Embryonic facial prominence (tissue), 1 donor: ENCODE results near the gene SKI.

ENCODE experiments used
- DNase-seq: peaks from one replicate; pipeline ENCODE4 v3.0.0-alpha.2; 2016; ENCODE audit errors: extremely low spot score

Gene SKI

DNA sequence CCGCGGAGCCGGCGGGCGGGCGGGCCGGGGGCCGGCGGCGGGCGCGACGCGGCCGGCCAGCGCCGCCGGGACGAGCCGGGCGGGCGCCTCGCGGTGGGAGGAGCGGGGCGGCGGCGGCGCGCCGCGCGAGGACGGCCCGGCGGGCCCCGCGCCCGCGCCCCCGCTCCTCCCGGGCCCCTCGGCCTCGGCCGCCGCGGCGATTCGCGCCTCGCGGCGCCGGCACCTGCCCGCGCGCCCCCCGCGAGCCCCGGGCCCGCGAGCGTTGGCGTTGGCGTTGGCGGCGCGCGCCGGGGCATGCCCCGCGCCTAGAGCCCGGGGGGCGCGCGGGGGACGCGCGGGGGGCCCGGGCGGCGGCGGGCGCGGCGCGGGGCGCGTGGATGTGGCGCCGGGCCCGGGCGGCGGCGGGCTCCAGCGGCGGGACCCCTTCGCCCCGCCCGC is at the start of gene SKI:
Gene SKI, plus strand, starts transcription at position 163 of the 438 bp plus-strand sequence. CDS start 448 bp downstream, outside the sequence.
- no peak for DNase-seq

DNA sequence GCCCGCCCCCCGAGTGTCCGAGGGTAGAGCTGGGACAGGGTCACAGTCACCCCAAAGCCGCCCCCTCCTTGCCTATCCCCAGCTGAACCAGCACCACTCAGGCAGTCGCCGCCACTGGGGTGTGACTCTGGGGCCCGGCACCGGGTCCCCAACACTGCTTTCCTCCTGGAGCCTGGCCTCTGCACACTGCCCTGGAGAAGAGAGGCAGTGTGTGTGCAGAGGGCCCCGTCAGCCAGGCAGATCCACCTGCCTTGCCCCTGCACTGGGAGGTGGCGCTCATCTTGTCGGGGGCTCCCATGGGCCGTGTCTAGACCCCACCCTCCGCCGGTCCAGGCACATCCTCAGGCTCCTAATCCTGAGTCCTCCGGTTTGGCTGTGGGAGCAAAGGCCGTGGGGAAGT is 49.2 kb upstream of the SKI start:
- DNase-seq = no peak

DNA sequence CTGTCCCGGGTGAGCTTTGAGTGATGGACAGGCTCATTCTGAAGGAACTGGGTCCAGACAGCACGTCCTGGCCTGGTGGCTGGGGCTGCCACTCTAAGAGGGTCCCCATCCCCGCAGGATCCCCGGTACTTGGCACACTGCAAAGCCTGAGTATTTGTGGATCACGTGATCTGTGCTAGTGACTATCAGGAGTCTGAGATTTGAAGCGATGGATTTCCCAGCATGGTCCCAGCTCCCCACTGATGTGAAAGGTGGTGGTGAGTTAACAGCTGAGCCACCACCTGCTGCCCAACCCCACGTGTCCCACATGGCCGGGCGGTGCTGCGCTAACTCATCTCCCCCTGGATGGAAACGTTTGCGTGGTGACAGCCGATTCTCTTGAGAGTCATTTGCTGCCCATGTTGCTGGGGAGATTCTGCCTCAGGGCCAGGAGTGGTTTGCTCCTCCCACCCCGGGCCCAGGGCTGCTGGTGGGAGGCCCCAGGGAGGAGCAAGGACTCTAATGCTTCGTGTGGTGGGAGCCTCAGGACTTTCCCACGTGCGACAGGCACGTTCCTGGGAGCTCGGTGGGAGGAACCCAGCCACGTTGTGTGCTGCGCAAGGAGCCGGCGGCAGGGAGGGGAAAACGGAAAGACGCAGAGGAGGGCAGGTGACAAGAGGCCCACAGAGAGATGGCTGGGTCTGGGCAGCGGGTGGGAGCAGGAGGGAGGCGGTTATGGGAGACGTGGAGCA is 48.7 kb upstream of the SKI start:
- no peak for DNase-seq

DNA sequence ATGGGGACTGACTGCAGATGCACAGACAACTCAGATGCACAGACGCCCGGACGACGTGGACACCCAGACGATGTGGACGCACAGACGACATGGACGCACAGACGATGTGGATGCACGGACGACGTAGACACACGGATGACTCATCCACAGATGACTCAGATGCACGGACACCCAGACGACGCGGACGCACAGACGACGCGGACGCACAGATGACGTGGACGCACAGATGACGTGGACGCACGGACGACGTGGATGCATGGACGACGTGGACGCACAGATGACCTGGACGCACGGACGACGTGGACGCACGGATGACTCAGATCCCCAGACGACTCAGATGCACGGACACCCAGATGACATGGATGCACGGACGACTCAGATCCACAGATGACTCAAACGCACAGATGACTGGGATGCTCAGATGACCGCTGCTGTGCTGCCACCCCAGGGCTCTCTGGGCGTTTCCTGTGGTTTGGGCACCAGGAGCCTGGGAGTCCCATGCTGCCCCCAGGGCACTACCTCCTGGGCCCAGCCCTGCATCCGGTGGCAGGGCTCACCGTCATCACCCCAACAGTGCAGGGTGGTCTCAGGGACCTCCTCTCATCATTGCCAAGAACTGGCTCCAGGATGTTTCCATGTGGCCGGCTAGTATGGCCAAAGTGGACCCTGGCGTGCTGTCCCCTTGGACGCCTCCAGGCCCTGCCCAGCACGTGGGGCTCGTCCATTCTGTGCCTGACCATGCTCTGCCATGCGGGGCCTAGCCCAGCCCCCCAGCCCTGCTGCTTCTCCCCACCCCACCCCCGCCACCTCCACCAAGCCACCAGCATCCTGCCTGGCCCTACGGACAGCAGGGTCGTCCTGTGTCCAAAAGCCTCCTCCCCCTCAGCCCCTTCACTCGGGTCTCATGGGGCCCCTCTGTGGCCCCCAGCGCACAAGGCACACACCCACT is 47.5 kb upstream of the SKI start:
- no peak for DNase-seq

DNA sequence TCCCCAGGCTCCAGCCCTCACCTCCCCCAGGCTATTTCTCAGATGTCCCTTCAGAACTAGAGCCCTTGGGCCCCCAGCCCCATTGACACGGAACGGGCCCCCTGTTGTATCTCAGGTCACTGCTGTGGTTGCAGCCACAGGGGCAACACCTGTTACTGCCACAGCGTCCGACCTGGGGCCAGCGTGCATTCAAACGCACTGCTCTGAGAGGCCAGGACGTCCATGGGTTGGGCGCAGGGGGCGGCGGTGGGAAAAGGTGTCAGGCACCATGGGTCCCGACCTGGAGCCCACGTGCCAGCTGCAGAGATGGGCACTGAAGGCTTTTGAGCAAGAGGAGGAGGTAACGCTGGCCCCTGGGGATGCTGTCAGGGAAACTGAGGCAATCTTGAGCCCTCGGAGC is 46.8 kb upstream of the SKI start:
- no peak for DNase-seq

DNA sequence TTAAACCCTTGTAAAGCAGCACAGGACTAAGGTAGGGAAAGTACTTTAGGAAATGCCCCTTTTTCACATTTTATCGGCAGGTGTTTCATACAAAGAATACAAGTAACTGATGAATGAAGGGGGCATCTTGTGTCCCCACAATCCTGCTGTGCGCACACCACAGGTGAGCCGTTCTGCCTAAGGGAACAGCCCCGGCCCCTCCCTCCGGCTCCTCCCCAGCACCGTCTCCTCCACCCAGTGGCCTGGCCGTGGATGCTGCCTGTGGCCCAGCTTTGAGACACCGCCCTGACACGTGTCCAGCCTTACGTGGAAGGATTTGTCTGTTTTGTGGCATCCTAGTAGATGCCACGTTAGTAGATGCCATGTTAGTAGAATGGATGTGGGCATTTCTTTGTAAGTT is 46.4 kb upstream of the SKI start:
- DNase-seq = no peak

DNA sequence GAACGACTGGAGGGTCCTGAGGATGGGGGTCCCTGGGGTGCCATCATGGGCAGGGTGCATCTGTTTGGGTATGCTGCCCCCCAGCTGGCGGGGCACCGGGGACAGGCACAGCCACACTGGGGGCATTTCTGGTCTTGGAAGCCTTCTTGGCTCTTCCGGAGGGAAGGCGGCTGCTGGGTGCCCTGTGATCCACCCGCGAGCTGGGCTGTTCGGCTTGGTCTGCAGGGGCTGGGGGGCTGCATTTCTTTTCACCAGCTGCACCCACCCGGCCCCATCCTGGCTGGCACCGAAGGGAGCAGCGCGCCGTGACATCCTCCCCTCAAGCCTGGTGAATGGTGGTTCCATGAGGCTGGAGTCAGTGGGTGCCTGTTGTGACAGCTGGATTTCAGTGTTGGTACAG is 45.7 kb upstream of the SKI start:
- no peak for DNase-seq

DNA sequence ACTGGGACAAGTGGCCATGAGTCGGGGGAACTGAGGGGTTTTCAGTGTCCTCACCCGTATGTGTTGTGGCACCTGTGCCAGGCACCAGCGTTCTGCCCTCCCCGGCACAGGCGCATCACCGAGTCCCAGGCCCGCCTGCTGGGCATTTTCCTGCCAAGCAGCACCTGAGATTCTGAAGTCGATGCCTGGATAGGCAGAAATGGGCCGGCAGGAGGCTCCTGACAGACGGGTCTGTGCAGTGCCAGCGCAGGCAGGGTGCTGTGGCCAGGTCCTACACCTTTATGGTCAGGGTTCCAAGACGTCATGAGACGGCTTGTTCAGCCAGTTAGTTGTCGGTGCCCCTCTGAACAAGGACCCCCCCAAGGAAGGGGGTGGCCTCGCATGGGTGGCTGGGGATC is 44.2 kb upstream of the SKI start:
- no peak for DNase-seq

DNA sequence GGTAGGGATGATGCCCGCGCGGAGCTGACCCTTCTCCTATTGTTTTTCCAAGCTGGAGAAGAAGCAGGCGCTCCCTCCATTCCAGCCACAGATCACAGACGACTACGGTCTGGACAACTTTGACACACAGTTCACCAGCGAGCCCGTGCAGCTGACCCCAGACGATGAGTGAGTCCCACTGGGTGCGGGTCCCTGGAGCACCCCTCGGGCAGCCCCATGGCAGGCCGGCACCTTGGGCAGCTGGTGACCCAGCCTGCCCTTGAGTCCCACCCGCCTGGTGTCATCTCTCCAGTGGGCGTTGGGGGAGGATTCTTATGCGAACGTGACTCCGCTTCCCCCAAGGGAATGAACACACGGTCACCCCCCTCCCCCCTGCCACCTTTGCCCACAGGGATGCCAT is 43.6 kb upstream of the SKI start:
- no peak for DNase-seq

DNA sequence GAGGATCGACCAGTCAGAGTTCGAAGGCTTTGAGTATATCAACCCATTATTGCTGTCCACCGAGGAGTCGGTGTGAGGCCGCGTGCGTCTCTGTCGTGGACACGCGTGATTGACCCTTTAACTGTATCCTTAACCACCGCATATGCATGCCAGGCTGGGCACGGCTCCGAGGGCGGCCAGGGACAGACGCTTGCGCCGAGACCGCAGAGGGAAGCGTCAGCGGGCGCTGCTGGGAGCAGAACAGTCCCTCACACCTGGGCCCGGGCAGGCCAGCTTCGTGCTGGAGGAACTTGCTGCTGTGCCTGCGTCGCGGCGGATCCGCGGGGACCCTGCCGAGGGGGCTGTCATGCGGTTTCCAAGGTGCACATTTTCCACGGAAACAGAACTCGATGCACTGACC is 43.2 kb upstream of the SKI start:
- DNase-seq = no peak

DNA sequence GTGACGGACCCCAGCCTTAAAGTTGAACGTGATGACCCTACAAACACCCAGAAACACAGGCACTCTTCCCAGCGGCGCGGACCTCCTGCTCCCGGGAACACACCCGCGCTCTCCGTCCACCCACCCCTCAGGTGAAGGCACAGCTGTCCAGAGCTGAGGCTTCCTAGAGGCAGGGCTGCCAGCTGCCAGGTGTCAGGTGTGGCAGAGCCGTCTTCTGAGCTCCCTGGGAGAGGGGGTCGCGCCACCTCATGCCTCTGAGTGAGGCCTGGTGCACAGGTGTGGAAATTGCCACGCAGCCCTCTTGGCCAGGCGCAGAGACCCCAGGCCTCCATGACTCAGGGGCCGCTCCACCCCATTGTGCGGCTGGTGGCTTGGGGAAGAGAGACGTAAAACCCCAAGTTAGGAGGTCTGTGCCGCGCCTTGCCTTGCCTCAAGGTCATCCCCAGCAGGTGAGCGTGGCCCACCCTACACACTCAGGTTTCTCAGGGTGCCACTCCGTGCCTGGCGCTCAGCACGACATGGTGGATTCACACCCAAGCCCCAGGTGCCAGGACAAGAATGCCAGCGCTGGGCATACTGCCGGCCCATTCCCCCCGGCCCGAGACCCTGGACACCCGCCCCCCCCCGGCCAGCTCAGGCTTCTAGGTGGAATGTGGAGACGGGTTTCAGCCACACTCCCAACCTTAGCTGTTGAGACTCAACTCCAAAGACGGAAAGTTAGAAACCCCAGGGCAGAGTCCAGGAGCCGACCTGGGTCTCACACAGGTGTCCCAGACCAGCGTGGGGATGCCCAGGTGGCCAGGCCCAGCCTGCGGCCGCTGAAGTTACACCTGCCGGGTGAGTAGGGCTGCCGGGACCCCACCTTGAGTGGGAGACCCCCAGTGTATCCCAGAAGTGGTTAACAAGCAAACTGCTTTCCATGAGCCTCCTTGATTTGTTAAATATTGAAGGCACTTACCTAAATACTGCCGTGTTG is 42.0 kb upstream of the SKI start:
- DNase-seq = no peak

DNA sequence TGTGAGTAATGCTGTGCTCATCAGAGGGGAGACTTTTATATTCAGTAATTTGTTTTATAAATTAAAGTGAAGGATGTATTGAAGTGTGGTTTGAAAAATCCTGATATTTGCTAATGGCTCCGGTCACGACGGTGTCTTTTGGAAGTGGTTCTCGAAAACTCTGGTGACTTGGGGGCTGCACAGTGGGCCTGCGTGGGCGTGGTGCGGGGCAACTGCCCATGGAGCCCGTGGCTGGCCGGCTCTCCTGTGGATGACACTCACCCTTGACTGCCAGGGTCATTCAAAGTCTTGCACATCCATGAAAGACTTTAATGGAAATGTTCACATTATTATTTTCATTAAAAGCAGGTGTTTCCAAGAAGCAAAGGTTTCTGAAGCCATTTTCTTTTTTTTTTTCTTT is 41.2 kb upstream of the SKI start:
- DNase-seq = no peak

DNA sequence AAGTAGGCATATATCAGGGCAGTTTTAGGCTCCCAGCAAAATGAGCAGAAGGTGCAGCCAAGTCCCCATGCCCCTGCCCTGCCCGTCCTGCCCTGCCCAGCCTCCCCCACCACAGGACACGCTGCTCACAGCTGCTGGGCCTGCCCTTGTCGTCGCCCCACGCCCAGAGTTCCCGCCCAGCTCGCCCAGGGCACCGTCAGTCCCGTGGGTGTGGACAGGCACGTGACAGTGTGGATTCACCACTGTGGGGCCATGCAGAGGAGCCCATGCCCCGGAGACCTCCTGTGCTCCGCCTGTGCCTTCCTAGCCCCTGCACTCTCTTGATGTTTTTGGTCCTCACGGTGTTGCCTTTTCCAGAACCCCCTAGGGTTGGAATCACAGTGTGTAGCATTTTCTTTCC is 40.5 kb upstream of the SKI start:
- no peak for DNase-seq

DNA sequence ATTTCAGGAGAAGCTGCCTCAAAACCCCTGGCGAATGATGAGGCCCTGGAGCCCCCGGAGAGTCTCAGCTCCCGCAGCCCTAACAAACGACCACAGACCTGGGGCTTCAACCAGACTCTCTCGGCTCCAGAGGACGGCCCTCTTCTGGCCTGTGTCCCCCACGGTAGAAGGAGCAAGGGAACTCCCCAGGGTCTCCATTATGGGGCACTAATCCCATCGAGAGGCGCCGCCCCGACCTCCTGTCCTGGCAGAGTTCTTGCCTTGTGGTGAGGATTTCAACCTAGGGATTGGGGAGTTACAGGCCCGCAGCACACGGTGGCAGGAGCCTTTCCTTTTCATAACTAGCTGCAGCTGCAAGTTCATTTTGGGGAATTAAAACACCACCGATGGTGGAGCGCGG is 39.8 kb upstream of the SKI start:
- DNase-seq = no peak

DNA sequence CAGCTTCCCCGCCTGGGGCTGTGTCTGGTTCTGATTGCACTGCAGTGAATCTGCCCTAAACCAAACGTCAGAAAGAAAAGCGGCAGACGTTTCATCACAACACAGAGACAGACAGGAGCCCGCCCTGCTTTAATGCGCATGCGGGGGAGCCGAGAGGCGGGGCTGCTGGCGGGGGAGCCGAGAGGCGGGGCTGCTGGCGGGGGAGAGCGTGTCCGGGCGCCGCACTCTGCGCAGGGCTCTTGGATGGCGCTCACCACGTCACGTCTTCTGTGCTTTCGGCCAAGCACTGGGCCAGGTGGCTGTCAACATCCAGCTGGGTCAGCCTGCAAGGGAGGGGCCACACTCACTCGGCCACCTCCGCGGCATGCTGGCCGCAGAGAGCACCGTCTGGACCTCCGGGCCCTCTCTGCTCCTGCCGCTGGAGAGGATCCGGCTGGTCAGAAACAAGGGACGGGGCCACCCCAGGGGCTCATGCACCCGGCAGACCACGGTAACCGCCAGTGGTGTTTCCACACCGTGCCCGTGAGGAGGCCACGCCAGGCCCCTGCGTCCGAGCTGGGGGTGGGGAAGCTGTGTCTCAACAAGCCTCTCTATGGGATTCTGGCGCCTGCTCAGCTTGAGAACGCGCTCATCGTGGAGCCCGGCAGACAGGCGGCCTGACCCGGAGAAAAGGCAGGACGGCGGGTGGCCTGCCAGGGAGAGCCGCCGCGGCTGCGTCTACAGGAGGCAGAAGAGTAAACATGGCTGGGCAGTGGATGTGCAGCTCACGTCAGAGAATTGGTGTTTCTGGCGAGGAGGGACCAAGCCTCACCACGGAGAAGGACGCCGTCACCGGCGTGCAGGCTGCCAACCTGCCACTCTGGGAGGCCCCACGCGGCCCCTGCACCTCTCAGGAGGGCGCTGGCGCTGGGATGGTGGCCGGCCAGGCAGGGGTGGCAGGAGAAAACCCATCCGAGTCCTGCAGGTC is 38.4 kb upstream of the SKI start:
- peak; percentile 68 for DNase-seq

DNA sequence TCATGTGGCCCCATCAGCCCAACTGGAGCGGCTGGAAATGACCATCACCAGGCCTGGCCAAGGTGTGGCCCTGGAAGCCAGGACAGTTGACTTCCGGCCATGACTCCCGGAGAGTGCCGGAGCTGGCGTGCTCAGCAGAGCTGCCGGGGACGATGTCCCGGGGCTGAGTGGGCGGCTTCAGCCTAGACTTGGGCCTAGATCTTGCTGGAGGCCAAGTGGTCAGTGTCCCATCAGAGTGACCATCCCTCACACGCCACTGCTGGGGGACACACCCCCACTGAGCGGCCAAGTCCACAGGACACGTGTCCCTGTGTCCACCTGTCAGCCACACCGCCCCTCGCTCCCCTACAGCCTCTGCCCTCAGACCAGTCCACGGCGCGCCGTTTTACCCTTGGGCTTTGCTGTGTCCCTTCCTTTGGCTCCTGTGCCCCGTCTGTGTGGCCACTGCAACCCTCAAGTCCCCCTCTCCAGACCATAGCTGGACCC is 37.6 kb upstream of the SKI start:
- no peak for DNase-seq

DNA sequence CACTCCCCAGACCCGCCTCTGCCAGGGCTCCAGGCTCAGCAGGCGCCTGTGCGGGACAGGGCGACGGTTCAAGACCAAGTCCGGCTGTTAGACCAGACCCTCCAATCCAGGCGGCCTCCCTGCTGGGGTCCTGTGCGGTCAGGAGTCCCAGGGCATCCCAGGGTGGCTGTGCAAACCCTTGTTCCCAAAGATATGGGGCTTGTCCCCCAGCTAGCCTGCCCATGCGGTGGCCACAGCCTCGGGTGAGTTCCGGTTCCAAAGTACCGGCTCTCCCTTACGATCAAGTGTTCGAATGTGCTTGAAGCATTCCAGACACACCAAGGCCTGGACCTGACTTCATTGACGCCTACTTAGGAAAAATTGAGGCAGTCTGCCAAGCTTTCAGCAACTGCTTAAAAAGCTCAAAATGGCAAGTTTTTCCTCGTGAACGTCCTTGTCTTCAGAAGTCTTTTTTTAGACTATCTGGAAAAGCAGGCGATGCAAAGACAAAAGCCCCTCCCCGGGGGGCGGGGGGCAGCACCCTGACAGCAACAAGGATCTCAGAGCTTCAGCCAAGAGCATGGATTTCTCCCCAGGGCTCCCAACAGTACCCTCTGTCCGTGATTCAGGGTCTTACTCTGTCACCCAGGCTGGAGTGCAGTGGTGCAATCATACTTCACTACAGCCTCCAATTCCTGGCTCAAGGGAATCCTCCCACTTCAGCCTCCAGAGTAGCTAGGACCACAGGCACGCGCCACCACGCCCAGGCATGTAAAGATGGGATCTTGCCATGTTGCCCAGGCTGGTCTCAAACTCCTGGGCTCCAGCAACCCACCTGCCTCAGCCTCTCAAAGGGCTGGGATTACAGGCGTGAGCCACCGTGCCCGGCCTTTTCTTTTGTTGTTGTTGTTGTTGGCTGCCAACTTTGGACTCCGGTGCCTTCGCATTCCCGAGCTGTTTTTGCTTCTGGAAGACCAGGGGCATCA is 35.8 kb upstream of the SKI start:
- no peak for DNase-seq

DNA sequence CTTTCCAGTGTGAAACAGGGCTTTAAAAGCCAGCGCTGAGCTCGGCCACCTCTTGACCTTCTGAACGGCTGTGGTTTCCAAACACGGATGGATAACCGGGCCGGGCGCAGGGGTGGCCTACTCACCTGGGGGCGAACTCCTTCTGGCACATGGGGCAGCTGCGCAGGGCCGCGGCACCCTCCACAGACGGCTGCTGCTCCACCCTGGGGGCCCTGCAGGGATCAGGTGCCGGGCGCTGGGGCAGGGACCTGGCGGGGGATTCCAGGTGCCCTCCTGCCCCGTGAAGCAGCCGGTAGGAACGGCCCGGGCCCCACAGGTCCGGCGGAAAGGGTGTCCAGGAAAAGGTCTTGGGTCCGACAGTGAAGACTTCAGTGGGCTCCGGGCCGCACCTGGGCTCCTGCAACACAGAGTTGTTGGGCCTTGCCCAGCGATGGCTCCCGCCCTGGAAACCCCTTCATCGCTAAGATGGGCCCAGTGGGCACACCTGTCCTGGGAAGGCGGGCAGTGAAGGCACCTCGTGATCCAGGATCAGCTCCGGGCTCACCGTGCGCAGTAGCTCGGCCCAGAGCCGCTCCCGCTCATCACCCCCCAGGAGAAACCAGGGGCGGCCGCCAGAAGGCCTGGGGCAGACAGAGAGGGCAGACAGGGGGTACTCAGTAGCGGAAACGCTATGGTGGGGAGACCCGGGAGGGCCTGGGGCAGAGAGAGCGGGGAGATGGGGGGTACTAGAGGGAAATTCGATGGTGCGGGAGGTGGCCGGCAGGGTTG is 34.4 kb upstream of the SKI start:
- no peak for DNase-seq
